ENCODE measurements around the gene SLCO1A2.

SLCO1A2 gene

DNA sequence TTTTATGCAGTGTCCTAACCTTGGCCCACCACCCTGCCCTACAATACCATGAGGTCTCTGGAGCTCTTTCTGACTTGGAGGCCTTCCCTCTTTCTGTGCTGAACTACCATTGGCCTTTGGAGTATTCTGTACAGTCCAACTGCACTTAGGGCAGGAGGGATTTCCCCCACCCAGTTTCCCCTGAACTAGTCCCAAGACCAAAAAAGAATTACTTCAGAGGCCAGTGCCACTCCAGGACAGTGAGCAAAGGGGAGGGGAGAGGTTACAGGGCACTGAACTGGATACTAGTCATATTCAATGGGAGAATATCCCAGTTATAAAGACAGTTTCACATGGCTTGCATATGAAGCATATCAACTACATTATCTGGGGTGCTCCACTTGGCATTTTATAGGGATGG is 6.1 kb downstream of the SLCO1A2 start:
- DNase-seq, result no peak

DNA sequence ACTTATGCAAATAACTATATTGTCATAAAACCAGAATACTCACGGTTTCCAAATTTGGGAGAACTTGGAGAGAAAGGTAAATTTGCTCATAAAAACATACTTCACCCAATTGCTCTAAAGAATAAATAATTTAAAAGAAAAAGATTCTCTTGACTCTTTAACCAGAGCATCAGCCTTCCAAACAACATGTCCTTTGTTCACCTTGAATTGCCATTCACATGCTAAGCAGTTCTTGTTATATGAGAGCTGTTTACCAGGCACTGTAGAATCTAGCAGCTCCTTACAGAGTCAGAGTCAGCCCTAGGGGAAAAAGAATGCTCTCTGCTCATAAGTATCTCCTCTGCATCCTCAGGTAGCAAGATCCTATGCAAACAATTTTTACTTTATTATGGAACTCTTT is 10.2 kb downstream of the SLCO1A2 start:
- no peak for DNase-seq

DNA sequence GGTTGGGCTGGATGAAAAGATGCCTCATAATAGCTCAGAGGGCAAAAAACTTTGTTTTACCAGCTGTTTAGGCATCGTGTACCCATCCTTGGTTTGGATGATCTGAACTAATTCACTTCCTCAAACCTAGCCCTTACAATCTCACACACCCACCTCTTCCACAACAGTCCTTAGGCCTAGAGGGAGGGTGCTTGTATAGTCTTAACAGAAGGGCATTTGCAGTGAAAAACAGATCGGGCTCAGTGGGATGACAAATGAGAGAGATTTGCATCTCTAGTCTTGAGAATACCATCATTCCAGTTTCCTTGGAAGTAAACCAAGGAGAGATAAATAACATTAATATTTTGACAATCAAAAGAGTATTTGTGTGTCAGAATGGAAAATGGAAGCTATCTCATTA is 11.0 kb downstream of the SLCO1A2 start:
- no peak for DNase-seq

DNA sequence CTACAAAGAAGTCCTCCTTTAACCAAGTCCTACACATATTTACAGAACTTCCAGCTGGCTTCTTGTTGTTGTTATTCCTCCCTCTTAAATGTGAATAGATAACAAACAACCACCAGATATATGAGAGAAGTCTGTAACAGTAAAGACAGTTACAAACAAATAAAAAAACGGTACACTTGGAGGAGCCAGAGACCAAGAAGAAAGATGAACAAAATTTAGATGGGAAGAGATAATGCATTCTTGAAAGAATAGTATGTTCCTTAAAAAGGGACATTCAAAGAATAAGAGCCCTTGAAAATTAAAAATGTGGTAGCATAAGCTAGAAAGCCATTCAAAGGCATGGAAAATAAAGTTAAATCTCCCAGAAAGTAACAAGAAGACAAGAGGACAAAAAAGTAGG is 25.9 kb downstream of the SLCO1A2 start:
- DNase-seq, result no peak

DNA sequence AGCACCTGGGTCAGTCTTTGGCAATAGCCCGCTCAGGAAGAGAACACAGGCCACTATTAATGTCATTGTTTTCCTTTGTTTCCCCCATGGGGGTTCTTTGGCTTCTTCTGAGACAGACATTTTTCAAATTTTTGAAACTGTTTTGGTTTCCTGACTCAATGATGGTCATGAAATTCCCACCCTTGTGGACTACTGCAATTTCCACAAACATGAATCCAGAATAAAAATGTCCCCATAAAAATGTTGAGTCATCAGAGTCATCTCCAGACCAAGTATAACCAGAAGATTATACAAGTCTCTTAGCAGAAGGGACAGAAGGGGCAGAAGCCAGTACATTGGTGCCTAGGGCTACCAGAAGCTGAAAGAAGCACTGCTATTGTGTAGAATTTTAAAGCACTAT is 29.1 kb downstream of the SLCO1A2 start:
- no peak for DNase-seq

DNA sequence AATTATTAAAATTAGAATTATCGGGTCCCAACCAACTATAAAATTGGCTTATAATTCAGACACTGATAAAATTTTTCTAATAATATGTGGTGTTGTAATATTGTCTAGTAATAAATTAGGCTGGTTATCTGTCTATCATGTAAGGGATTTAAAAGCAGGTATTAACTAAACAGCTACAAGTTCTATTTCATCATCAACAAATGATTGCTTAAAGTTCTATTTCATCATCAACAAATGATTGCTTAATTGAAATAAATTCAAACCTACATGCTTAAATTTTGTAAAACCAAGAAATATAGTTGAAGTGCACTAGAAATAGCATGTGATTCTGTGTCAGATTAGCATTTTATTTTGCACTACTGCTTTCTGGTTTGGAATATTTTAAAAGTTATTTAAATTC is 34.1 kb downstream of the SLCO1A2 start:
- no peak for DNase-seq

DNA sequence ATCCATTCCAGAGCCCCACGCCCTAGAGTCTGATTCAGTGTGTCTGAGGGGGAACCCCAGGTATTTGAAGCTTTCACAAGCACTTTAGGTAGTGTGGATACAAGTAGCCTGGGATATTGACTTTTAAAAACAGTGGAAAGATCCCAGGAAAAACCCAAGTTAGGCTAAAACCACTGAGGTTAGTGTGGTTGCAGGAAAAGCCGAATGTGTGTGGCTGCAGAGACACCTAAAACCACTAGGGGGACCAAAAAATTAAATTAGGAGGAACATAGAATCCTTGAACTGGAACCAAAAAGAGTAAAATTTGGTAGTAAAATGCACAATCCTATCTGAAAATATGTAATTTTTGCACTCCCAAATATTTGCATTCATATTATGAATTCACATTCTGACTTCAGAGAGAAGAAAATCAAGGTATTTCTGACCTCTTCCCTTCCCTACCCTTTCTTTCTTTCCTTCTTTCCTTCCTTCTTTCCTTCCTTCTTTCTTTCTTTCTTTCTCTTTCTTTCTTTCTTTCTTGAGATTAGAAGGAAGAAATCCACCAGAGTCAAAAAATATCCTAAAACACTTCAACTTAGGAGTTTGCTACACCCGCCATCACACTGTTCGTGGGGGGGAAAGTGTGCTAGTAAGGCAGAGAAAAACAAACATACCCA is 37.8 kb downstream of the SLCO1A2 start:
- peak; percentile 26 for DNase-seq

DNA sequence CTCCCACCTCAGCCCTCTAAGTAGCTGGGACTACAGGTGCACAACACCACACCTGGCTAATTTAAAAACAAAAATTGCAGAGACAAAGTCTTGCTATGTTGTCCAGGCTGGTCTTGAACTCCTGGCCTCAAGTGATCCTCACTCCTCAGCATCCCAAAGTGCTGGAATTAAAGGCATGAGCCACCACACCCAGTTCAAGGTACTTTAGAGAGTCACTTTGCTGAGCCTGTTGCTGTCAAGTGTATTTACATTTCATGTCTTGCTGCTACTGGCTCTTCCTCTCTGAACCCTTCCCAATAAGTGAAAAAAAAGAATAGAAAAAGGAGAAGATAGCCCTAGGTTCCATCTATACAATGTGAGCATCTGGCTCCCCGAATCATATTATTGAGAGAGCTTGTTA is 38.4 kb downstream of the SLCO1A2 start:
- no peak for DNase-seq

DNA sequence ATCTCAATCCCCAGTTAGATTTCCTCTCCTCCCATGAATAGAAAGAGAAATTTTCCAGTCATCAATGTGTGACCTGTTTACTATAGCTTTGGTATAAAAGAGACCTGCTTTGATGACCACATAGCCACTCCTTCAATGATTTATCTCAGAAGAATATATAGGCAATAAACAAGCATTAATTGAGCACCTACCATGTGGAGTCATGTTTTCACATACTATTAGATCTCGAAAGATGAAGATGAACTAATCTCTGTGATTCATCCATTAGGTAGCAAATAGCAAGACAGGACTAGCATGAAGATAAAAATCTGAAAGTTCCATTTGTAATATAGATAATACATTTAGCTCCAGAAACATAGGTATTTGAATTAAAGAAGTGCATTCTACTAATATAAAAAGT is 40.5 kb downstream of the SLCO1A2 start:
- no peak for DNase-seq

DNA sequence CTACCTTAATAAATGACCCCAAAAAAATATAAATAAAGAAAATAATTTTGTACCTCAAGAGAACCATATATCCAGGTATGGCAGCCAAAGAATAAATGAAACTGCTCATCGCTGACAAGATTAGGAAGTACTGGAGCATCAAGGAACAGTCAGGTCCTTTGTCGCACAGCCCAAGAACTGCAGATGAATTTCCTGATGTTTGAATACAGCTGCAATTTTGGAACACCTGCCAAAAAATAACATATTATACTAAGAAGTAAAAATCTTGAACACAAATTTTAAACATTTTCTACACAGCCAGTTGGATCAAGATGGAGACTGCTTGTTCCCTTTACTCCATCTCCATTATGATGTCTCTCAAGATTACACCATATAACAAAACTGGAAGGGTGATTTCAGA is 42.6 kb downstream of the SLCO1A2 start:
- DNase-seq, result no peak

DNA sequence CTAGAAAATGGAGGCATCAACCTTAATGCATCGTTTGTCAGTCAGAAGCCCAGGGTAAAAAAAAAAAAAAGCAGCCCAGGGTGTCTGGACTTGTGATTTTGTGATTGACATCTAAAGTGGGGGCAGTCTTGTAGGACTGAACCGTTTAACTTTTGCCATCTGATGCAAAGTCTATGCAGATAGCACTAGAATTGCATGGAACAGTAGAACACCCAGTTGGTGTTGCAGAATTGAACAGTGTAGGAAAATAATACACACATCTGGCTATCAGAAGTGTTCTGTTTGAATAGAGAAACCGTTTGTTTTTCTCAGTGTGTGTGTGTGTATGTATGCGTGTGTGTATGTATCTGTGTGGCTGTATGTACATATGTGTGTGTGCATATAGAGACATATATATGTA is 45.0 kb downstream of the SLCO1A2 start:
- no peak for DNase-seq

DNA sequence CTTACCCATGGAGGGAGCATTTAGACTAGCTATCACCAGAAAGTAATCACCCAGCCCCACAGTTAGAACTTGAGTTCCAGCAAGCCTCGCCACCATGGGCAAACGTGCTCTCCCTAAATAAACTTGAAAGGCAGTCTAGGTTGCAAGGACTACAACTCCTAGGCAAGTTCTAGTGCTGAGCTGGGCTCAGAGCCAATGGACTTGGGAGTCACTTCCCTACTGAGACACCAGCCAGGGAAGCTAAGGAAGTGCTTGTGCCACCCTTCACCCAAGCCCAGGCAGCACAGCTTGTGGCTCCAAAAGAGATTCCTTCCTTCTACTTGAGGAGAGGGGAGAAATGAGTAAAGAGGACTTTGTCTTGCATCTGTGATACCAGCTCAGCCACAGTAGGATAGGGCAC is 57.9 kb downstream of the SLCO1A2 start:
- peak; percentile 3 for DNase-seq

DNA sequence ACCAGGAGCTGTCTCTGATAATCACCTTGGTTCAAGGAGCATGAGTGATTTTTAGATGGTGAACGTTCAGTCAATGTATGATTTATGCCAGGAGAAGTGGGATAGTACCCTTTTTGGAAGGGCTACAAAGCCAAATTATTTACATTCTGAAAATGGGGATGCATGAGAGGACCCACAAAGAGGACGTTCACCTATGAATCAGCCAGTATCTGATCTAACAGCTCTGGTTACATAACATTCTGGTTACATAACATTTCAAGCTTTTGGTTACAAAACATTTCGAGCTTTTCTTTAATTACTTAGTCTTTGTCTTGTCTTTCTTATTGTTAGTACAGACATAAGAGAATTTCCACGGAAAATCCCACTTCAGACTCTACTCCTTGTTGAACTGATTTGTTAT is 68.8 kb downstream of the SLCO1A2 start:
- DNase-seq, result no peak

DNA sequence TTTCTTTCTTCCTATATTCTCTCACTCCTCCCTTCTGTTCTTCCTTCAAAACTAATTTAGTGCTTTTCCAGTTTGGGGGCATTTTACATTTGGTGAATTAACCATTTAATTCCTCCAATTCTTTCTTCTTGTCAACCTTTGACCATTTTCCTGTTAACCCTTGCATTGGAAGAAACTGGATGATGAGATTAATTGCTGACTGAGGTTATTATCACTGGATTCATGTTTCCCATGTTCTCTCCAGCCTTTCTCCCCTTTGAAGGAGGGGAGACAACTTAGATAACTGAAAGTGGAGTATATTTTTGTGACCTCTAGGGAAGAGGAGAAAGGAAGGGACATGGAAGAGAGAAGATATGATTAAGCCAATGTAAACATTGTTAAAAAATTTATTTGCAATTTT is 70.5 kb downstream of the SLCO1A2 start:
- DNase-seq, result no peak

DNA sequence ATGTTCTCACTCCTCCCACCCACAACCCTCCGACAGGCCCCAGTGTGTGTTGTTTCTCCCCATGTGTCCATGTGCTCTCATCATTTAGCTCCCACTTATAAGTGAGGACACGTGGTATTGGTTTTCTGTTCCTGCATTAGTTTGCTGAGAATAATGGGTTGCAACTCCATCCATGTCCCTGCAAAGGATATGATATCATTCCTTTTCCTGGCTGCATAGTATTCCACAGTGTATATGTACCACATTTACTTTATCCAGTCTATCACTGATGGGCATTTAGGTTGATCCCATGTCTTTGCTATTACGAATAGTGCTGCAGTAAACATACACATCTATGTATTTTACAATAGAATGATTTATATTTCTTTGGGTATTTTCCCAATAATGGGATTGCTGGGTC is 77.5 kb downstream of the SLCO1A2 start:
- no peak for DNase-seq

DNA sequence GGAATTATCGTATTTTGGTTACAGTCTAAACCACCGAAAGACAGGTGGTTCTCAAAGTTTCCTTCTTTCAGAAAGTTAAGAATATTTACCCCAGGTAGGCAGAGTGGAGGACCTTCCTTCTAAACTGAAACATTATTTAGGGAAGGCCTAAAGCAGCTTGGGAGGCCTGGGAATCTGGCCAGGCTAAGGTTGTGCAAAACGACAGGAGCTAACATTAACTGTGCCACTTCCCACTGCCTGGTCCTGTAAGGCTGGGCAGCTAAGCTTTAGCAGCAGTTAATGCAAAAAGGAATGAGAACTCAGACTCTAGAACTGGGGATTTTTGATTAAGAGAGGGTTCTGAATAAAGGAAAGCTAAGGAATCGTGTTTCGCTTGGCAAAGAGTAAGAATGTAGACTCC is 82.6 kb downstream of the SLCO1A2 start:
- no peak for DNase-seq

DNA sequence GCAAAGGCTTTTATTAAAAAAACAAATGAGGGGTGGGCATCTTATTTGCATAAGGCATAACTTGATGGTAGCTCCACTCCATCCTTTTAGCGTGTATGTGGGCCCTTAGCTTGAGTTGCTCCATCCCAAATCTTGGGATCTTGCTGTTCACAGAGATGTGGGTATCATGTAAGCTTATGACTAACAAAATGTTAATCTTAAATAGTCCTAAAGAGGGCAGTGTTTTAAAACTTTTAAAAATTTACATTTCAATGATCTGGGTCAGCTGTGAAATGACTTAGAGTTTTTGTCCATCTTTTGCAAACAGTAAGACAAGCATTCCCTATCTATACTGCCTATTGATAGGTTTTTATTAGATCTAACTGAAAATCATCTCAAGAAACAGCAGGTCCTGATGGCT is 86.0 kb downstream of the SLCO1A2 start:
- DNase-seq, result no peak

DNA sequence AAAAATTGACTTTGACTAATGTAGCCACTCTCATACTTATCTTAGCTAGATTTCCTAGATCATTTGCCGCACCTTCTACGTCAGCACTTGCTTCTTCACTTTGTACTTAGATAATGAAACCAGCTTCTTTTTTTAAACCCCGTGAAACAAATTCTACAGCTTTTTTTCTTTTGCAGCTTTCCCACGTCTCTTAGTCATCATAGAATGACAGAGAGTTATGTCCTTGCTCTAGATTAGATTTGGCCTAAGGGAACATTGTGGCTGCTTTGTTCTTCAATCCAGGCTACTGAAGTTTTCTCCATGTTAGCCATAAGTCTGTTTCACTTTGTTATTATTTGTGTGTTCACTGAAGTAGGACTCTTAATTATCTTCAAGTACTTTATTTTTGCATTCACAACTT is 94.9 kb downstream of the SLCO1A2 start:
- DNase-seq, result no peak

DNA sequence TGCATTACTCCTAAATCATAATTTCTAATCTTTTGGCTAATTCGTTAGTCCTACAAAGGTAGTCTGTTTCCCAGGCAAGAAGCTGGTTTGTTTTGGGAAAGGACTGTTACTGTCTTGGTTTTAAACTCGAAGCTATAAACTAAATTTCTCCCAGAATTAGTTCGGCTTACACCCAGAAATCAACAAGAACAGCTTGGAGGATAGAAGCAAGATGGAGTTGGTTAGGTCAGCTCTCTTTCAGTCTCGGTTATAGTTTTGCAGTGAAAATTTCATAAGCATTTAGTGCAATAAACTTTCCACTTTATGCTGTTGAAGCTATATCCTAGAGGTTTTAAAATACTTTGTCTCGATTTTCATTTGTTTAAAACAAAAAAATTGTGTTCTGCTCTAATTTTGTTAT is 100.3 kb downstream of the SLCO1A2 start:
- no peak for DNase-seq

DNA sequence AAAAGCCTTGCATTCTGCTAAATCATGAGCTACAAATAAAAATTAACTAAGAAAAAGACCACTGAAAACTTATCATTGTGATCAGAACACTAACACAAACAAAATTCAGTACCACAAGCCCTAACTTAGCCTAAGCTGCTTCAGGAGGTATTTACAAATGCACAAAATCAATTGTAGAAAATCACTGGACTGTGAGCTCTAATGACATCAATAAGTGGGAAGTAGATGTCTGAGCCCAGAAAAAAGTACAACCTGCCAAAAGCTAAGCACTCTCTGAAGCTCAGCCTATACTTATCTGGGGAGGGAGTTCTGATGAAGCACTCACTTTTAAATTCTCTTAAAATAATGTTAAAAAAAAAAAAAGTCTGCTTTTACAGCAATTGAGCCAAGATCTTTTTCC is 110.8 kb downstream of the SLCO1A2 start:
- no peak for DNase-seq

DNA sequence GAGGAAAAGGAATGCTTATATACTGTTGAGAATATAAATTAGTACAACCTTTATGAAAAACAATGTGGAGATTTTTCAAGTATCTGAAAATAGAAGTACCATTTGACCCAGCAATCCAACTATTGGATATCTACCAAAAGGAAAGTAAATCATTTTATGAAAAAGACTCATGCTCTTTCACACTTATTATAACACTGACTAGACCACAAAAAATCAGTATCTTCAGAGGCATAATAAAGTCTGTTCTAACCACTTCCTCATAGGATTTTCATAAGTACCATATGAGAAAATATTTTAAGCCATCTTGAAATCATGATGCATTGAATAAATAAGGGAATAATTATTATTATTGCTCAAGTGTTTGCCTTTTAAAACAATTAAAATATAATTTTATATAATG is 112.9 kb downstream of the SLCO1A2 start:
- no peak for DNase-seq

DNA sequence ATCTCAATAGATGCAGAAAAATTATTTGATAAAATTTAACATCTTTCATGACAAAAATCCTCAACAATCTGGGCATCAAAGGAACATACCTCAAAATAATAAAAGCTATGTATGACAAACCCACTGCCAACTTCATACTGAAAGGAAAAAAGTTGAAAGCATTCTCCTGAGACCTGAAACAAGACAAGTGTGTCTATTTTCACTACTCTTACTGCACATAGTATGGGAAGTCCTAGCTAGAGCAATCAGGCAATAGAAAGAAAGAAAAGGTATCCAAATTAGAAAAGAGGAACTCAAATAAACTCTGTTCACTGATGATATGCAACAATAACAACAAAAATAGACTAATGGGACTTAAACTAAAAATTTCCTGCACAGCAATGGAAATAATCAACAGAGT is 113.6 kb downstream of the SLCO1A2 start:
- no peak for DNase-seq

DNA sequence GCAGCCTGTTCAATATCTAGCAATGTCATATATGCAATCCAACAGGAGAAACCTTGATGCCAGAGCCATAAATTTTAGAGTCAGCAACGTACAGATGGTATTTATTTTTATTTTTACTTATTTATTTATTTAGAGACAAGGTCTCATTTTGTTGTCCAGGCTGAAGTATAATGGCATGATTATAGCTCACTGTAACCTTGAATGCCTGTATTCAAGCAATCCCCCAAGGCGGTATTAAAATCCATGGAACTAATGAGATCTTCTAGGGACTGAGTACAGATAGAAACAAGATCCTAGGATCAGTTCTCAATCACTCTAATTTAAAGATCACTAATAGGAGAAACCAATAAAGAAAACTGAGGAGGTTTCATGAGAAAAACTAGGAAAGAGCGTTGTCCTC is 114.5 kb downstream of the SLCO1A2 start:
- no peak for DNase-seq

DNA sequence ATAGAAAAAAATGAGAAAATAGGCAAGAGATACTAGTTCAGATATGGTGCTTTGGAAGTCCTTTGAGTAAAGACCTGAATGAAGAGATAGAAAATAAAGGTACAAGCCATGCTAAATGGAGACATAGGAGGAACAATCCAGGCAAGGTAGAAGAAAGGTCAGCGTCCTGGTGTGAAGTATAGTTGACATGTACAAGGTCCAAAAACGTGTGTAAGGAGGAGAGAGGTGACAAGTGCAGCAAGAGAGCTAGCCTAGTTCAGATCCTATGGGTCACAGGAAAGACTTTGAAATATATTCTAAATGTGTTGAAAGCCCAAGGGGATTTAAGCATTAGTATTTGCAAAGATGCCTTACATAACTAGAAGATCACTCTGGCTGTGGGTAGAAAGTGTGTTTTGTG is 115.5 kb downstream of the SLCO1A2 start:
- no peak for DNase-seq

All from HCEC 1CT (cell line).